GM19239 (cell line): ENCODE results near the gene EMP2.
"Not testable (repeated sequence)": the region's sequence is repeated elsewhere in the genome, so short reads cannot be mapped to it uniquely, and the experiment has no call there.

Experiments
- DNase-seq: peaks from one replicate; pipeline ENCODE4 v3.0.0; 2011; ENCODE audit warnings: low spot score; ENCODE audit not compliant: insufficient read length
- FAIRE-seq: peaks from 2 replicates; lab custom pipeline; 2011; peaks lifted over from hg19 to GRCh38; lab: Jason Lieb, UNC

The EMP2 gene

DNA sequence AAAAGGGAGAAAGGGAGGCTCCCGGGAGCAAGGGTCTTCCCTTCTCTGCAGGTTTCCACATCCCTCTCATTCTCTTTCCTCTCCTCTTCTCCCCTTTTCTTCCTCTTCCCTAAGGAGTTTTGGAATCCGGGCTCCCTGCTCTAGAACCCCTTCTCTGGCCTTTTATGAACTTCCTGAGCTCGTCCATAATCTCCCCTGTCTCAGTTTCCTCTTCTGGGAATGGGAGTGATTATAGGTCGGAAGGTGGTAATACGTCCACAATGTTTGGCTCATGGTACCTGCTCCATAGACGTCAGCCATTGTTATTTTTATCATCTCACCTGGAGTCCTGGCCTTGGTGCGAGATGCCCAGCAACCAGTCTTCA lies 467 bp upstream of the EMP2 start:
- DNase-seq, result no peak
- FAIRE-seq, result no peak

DNA sequence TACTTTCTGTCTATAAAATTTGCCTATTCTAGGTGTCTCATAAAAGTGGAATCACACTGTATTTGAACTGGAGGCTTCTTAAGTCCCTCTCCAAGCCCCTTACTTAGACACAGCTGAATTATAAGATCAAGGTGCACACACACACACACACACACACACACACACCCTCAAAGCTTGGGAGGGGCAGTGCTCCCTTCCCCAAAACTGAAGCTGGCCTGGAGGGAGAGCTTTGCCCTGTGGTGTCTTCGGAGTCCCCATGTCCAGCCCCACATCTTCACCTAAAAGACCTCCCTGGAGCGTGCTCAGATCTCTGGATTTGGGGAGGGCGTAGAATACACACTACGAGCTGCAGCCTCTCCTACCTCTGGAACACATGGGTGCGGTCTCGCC lies 828 bp downstream of the EMP2 start:
- DNase-seq (no peak), FAIRE-seq (no peak)

DNA sequence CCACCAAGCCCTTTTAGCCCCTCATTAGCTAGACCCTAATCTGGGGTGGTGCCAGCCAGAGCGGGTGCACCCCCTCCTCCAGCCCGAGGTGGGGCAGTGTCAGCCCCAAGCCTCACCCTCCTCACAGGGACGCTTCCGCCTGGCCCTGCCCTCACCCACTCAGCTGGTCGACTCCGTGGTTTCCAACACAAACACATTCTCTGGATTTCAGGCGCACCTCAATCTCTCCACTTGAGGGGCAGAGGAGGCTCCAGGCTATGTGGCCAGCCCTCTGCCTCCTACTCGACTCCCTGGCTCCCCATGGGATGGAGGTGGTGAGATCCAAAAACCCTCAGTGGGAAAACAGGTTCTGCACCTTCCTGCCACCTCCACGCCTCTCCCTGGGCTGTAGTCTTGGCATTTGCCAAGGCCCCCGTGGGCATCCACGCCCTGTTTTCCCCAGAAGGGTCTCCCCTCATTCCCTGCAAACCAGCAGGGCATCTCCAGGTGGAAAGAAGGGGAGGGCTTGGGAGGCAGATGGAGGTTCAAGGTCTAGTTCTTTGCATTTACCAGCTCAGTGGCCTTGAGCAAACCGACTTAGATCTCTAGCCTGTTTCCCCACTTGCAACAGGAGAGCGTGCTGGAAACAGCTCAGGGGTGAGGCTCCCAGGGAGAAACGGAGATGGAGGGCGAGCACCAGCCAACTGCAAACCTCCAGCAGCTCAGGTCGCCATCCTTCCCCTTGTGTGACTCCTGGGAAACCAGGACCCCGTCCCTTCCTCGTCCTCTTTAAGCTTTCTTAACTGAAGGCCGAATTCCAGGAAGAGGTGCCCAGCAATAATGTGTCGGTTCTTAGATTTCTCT lies 1.7 kb downstream of the EMP2 start:
- FAIRE-seq (no peak), DNase-seq (no peak)

DNA sequence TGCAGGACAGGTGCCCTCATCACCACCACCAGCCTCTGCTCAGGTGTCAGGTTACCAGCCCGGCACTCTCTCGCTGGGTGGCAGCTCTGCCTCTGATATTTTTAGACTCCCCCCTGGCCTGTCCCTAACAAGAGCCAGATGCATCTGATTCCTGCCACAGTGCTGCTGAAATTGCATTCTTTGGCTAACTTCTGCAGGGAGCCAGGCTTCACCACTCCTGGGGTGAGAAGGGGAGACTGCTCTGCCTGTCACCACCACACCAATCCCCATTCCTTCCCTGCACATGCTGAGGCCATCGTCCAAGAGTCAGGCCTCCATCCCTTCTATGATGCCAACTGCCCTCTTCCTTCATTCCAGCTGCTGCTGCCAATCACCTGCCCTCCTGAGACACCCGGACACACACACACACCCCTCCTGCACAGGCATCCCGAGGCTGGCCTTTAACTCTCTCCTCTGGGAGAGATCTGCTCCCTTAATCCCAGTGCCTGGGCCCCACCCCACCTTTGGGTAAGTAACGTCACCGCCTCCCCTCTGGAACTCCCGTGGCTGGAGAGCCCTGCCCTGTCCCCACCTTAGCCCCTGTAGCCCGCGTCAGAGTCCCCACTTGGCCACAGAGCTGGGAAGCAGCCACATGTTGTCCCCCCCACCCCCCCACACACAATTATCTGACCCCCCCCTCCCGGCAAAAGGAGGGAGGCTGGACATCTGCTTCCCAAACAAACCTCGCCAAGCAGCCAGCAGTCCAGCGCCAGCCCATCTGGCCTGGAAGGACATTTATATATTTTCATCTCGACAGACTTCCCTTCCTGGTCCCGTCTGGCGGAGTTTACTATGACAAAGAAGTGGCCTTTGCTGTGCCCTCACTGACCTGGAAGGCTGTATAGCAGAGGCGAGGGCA lies 2.8 kb downstream of the EMP2 start:
- FAIRE-seq, result no peak

GRCh38 chr16:10576390-10577304 lies 3.8 kb downstream of the EMP2 start:
- no peak for FAIRE-seq
- DNase-seq, result no peak

More for the DNA sequence above, 2.8 kb downstream of the EMP2 start:
- no peak for DNase-seq

GRCh38 chr16:10575506-10576130 lies 4.8 kb downstream of the EMP2 start:
- no peak for DNase-seq
- FAIRE-seq, result no peak

GRCh38 chr16:10572611-10573010 lies 7.8 kb downstream of the EMP2 start:
- no peak for DNase-seq
- FAIRE-seq, result no peak

- DNase-seq (no peak), FAIRE-seq (no peak)
These were observed 9.0 kb downstream of the EMP2 start for GRCh38 chr16:10571354-10571753.

DNA sequence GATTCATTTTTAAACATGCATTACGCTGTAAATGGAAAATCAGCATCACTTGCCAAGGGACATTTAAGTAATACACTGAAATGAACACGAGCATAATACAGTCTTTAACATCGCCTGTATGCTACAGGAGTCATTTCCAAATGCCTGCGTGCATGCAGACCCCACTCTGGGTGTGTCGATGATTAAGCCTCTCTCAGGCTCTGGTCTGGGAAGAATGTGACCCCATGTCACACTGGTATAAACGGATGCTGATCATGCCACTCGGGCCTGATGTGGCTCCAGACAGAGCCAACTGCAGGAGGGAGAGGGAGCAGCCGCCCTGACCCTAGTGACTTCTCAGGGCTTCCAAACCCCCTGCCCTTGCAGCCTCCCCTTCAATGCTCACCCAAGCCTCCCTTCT lies 10.8 kb downstream of the EMP2 start:
- FAIRE-seq (no peak), DNase-seq (no peak)

GRCh38 chr16:10566613-10567012 lies 13.8 kb downstream of the EMP2 start:
- FAIRE-seq, result no peak

GRCh38 chr16:10565167-10565566 lies 15.2 kb downstream of the EMP2 start:
- FAIRE-seq (no peak), DNase-seq (no peak)

More at GRCh38 chr16:10566613-10567012, 13.8 kb downstream of the EMP2 start:
- DNase-seq, result no peak

DNA sequence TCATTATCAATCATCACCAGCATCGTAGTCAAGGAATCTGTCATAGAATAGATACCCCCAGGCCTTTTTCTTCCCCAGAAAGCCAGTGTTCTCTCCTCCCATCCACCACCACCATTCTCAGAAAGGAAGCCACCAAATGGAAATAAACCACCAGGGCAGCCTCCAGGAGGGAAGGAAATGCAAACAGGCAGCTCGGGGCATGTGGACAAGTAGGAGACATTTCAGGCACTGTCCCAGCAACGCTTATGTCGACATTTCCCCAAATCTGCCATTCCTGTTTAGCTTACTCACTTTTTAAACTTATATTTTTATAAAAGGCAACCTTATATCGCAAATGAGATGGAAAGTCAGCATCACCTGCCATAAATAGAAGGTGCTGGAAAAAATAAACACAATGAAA lies 15.8 kb downstream of the EMP2 start:
- FAIRE-seq, result no peak

DNA sequence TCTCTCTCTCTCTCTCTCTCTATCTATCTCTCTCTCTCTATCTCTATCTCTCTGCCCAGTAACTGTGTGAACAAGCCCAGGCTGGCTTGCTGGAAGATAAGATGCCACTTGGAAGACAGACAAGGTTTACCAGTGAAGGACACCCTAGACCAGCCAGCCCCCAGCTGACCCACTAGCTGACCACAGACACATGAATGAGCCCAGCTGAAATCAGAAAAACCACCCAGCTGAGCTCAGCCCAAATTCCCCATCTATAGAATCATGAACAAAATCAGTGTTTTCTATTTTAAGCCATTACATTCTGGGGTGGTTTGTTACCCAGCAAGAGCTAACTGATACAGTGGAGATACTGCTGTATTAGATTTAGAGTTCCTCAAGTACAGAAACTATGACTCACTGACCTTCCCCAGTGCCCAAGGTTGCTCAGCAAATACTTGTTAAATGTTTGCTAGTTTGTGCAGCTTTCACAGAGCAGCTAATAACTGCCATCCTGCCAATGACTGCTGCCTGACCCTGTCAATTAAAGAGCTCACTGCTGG lies 18.0 kb downstream of the EMP2 start:
- DNase-seq (no peak), FAIRE-seq (no peak)

More for the DNA sequence above, 15.8 kb downstream of the EMP2 start:
- DNase-seq, result no peak

- DNase-seq (no peak), FAIRE-seq (no peak)
These were observed 19.0 kb downstream of the EMP2 start for GRCh38 chr16:10561425-10561824.

DNA sequence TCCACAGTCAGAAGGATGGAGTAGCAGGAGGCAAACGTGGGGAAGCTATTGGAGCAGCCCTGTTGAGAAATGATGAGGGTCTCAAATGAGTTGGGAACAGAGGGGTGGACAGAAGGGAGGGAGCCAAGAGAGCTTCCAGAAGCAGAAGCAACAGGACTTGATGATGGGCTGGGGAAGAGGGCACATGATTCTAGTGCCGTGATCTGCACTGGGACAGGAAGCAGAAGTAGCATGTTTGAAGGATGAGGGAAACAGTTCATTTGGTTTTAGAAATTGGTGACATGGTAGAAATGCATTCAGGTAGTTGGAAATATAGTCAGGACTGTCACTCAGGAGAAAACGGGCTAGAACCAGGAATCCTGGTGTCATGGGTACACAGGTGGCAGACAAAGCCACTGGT lies 19.4 kb downstream of the EMP2 start:
- DNase-seq, result no peak
- no peak for FAIRE-seq

DNA sequence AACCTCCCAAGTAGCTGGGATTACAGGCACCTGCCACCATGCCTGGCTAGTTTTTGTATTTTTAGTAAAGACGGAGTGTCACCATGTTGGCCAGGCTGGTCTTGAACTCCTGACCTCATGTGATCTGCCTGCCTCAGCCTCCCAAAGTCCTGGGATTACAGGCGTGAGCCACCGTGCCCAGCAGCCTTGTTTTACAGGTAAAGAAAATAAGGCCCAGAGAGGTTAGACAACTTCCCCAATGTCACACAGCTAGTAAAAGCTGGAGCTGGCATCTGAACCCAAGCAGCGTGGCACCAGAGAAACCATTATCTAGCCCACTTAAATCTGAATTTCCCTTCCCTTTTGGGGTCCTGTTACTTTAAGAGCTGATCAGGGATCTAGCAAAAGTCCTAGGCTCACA lies 20.6 kb downstream of the EMP2 start:
- not testable (repeated sequence) for DNase-seq, FAIRE-seq

DNA sequence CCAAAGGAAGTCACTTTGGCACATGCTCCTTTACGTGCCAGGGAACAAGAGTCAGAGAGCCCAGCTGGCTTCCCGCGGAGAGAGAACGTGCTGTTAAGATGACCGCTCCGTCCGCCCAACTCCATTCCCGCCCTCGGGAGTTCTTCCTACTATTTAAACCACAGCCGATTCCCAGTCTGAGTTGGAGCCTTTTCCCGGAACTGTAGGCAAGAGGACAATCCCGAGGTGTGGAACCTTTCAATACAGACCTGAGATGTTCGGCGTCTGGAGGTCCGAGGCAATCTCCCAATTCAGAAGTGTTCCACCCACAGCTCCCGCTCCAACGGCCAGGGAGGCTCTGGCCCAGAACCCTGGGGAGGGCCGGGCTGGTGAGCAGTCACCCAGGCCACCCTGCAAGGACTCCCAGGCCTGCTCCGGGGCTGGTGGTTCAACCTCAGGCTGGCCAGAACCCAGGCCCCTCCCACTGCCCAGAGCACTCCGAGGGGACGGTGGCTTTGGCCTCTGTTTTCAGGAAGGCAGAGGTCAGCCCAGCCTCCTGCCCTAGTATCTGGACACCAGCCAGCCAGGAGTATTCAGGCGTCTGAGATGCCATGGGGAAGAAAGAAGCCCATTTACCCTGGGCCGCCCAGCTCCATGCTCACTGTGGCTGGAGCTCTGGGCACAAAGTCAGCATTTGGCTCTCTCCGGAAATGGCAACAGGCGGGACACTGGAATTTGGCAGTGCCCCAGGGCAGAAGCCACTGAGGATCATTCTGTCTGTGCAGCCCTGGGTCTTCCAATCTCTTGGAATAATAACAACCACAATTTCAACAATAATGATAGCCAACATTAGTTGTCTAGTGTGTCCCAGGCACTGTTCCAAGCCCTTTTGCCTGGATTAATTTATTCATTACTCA lies 21.4 kb downstream of the EMP2 start:
- DNase-seq (no peak), FAIRE-seq (no peak)

GRCh38 chr16:10558305-10558704 lies 22.1 kb downstream of the EMP2 start:
- DNase-seq (no peak), FAIRE-seq (no peak)

GRCh38 chr16:10557750-10558149 lies 22.6 kb downstream of the EMP2 start:
- DNase-seq (no peak), FAIRE-seq (no peak)
